Effector CD8-positive, alpha-beta T cell (primary cell): Measurements from ENCODE around the gene IL17C.
"Not testable (repeated sequence)": the region's sequence is repeated elsewhere in the genome, so short reads cannot be mapped to it uniquely, and the experiment has no call there.

Source experiments
- DNase-seq: peaks from one replicate; lab custom pipeline; 2025; lab: John Stamatoyannopoulos, UW
- total RNA-seq, 4 experiments: gene quantifications; one replicate each; lab custom pipeline; 2026; lab: John Stamatoyannopoulos, UW

Gene IL17C, protein sequence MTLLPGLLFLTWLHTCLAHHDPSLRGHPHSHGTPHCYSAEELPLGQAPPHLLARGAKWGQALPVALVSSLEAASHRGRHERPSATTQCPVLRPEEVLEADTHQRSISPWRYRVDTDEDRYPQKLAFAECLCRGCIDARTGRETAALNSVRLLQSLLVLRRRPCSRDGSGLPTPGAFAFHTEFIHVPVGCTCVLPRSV
- total RNA-seq, result 0.35 to 2.1 (median 0.66) reads per million in 4 experiments

DNA sequence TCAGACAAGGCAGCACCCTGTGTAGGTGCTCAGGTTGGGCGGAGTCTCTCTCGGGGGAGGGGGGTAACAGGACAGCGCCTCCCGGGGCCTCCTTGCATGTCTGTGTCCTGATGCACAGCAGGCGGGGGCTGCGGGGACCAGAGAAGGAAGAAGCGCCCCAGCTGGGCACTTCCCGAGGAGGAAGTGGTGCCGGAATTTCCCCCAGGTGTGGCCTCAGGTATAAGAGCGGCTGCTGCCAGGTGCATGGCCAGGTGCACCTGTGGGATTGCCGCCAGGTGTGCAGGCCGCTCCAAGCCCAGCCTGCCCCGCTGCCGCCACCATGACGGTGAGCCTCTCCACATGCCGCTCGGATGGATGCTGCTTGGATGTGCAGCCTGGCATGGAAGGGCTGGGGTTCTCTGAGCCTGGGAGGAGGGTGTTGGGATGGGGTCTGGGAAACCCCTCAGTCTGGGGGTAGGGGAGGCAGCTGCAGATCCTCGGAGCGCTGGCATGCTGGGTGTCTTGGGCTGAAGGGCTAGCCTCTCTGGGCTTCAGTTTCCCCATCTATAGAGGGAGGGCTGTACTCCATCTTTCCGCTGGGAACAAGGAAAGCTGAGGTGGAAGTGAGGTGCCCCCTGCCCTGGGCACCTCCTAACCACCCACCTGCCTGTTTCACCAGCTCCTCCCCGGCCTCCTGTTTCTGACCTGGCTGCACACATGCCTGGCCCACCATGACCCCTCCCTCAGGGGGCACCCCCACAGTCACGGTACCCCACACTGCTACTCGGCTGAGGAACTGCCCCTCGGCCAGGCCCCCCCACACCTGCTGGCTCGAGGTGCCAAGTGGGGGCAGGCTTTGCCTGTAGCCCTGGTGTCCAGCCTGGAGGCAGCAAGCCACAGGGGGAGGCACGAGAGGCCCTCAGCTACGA lies at the start of gene IL17C:
IL17C (plus strand) TSS at position 250 of the 908 bp plus-strand sequence; CDS start at position 320, 70 bp downstream.
- DNase-seq, result no peak

DNA sequence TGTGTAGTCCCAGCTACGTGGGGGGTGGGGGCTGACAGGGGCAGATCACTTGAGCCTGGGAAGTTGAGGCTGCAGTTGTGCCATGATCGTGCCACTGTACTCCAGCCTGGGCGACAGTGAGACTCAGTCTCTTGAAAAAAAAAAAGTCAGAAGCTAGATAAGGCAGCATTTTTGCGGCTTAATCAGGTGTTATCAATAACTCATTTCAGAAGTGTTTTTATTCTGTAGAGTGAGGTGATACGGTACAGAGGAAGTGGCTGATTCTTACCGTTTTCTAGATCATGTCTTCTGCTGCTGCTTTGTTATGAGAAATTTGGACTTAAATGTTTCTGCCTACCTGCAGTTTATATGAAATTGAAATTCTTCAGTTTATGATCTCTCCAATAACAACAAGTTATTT lies 49.6 kb upstream of the IL17C start:
- DNase-seq, result no peak

DNA sequence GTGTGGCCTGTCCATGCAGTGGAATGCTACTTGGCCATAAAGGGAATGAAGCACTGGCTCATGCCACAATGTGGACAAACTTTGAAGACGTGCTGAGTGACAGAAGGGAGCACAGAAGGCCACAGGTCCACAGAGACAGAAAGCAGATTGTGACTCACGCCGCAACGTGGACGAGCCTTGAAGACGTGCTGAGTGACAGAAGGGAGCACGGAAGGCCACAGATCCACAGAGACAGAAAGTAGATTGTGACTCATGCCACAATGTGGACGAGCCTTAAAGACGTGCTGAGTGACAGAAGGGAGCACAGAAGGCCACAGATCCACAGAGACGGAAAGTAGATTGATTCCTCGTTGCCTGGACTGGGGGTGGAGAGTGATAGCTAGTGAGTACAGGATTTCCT lies 48.9 kb upstream of the IL17C start:
- no peak for DNase-seq

DNA sequence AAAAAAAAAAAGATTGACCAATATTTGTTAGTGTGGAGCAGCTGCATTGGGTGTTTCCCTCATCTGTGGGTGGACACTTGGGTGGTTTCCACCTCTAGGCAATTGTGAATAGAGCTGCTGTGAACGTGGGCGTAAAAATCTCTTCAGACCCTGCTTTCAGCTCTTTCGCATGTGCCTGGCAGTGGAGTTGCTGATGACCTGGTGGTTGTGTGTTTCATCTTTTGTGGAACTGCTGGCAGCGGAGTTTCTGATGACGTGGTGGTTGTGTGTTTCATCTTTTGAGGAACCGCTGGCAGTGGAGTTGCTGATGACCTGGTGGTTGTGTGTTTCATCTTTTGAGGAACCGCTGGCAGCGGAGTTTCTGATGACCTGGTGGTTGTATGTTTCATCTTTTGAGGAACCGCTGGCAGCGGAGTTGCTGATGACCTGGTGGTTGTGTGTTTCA lies 46.8 kb upstream of the IL17C start:
- DNase-seq, result no peak

DNA sequence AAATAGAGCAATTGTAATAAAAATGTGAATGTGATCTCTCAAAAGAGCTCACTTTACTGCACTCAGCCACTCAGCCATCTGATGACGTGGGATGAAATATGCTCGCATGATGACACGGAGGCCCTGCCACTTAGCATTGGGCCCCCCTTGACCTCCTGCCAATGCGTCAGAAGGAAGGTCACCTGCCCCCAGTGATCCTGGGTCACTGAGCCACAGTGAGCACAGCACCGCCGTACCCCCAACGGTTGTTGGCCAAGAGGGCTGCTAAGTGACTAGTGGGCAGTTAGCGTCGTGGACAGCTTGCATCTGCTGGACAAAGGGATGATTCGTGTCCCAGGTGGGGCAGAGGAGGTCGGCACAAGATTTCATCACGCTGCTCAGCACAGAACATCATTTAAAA lies 45.3 kb upstream of the IL17C start:
- no peak for DNase-seq

DNA sequence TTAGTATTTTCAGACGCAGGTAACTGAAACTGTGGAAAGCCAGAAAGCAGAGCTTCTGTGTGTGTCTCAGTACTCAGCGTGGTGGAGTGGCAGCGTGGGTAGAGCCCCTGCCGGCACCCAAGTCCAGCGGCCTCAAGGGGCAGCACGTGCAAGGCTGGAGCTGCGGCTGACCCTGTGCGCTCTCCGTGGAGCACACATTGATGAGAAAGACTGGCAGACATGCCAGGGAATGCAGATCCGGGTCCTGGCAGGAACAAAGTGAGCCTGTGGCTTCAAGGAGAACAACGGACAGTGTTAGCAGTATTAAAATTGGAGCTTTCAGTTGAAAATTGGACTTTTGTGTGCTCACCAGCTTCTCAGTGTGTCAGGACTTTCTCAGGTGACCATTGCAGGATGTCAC lies 44.9 kb upstream of the IL17C start:
- DNase-seq, result no peak

DNA sequence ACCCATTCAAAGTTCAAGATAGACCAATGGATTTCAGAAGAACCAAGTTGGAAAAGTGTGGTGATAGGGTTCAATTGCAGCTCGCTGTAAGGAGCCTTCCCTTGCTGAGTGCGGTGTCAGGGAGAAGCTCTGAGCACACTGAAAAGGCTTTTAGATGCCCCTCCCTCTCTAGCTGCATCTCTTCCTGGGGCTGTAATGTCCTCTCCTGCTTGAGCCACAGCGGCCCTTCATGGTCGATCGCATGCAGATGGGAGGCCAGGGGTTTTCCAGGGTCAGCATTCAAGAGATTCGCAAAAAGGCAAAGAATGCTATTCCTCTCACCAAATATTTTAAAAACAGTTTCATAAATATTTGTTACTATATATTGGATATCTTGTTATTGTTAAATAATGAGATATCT lies 44.5 kb upstream of the IL17C start:
- no peak for DNase-seq

DNA sequence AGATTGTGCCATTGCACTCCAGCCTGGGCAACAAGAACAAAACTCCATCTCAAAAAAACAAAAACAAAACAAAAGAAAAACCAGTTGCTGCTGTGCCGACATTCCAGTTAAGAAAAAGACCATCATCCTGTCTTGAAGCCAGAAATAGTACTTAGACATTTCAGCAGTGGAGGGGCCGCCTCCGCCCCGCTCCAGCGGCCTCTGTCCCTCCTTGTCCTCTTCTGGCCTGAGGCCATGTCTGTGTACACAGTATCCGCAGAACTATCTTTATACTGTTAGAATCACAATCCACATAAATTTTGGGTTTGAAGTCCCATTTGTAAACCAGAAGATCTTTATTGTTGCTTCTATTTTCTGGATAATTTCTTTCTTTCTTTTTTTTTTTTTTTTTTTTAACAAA lies 43.3 kb upstream of the IL17C start:
- no peak for DNase-seq

DNA sequence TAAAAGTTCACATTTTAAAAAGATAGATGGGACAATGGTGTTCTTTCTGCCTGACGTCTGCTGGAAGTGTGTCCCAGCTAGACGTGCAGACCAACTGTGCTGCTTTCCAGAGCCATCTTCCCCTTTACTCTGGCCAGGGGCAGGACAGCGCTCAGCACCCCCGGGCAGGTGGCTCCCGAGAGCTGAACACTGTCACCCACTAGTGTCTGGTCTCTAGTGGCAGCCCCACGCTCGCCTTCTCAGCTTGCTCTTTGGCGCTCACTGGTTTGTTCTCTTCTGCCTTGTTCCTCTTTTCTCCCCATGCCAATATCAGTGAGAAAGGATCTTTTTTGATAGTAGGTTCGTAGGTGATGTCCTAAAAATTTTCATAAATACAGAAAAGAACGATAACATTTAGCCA lies 42.5 kb upstream of the IL17C start:
- DNase-seq, result no peak

DNA sequence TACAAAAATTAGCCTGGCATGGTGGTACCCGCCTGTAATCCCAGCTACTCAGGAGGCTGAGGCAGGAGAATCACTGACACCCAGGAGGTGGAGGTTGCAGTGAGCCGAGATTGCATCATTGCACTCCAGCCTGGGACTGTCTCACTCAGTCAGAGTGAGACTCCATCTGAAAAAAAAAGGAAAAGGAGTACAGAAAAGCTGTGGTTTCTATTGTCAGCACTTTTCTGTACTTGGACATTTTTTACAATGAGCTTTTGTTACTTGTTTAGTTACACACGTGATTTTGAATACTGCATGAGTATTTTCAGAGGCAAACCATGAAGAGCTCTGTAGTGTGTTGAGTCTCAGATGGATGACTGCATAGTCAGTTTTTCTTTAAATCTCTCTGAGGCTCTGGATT lies 41.9 kb upstream of the IL17C start:
- no peak for DNase-seq

DNA sequence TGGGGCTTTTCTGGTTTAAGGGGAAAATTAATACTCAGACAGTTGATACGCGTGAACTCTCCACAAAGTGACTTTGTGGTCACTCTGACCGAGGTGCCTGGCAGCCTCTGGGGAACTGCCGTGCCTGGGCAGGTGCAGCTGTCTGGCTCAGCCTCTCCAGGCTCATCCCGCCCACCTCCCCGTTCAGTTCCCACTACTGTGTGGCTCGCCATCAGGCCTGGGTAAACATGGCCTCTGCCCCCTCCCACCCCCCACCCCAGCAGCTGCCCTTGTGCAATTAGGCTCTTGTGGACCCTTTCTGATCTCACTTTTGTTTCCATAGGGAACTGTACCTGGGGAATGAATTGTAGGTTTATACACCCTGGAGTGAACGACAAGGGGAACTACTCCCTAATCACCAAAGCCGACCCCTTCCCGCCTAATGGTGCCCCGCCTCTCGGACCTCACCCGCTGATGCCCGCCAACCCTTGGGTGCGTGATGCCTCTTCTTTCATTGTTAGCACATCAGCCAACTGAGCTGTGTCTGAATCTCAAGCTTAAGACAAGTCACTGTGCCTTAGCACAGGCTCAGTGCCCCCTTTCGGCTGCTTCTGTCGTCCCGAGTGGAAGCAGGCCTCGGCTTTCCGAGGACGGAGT lies 40.4 kb upstream of the IL17C start:
- no peak for DNase-seq

DNA sequence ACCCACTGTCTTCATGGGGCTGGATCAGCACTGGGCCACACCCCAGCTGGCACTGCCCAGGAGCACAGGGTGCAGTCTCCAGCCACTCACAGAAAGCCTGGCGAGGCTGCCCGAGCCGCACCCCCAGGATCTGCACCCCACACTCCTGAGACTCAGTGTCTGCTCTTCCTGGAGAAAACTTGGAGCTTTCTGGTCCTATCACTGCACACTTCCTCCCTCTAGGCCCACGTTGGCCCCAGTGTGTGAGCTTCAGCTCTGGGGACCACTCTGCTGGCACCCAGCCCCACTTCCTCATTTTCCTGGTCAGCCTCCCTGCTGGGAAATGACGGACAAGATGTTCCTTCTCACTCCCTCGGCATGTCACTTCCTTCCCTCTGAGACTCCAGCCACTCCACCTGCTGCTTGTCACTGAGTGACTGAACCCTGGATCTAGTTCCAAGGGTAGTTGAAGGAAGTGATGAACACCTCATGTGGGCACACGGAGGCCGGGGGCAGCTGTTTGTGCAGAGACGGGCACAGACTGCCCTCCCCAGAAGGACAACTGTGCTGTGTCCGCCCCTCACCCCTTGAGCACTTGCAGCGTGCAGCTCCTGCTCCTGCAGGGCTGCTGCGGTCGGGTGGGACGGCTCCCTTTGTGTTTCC lies 39.2 kb upstream of the IL17C start:
- DNase-seq, result no peak

DNA sequence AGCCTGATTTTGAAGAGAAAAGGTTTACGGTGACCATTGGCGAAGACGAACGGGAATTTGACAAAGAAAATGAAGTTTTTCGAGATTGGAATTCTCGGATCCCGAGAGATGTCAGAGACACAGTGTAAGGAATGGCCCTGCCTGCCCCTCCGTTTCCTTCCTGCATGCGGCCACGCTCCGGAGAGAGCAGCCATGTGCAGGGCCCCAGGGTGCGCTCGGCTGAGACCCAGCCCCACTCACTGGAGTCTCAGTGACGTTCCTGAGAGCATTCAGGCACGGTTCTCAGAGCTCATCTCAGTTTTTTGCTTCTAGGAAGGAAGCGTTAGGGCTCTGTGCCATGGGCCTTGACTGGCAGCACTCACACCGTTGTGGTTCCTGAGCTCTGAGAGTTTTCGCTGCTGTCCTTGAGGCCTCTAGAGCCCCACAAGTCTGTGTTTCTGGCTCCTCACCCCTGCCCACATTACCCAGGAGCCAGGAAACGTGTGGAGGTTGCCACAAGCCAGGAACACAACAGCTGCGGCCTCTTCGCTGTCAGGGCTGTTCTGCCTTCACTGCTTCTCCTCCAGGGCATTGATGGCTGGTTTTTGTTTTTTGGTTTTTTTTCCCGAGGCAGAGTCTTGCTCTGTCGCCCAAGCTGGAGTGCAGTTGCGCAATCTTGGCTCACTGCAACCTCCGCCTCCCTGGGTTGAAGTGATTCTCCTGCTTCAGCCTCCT lies 38.4 kb upstream of the IL17C start:
- no peak for DNase-seq

DNA sequence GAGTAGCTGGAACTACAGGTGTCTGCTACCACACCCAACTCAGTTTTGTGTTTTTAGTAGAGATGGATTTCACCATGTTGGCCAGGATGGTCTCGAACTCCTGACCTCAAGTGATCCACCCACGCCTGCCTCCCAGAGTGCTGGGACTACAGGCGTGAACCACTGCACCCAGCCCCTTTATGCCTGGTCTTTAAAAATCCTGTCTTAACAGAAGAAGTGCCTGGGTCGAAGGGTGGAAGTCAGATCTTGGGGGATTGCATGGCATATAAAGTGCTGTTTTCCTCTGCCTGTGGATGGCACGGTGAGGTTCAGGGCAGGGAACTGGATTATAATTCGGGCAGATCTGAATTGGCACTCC lies 37.9 kb upstream of the IL17C start:
- no peak for DNase-seq

DNA sequence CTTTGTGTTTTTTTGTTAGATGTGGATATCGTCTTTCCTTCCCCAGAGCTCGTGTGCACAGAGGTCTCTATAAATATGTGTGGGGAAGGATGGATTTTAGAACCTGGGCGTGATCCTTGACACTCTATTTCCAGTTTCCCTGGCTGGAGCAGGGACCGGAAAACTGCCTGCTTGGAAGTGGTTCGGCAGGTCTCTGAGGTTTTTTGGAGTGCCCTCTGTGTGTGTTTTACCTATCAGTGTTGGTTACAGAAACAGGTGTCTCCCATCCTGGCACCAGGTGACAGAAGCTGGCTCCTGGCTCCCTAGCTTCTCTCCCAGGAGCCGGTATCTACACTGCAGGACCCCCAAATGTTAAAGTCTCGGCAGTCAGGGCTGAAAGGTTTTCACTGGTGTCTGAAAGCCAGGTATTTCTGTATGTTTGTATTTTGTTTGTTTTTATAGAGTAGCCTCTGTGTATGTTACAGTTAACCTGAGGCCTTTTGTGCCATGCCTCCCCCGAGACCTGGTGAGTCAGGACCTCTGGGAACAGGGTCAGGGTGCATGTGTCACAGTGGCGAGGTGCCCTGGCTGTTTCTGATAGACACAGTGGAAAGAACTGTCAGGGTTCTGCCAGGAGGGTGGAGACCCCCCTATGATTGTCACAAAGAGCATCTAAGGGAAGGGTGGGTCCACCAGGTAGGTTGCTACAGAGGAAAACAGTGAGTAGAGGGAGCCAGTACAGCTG lies 36.9 kb upstream of the IL17C start:
- DNase-seq, result no peak

DNA sequence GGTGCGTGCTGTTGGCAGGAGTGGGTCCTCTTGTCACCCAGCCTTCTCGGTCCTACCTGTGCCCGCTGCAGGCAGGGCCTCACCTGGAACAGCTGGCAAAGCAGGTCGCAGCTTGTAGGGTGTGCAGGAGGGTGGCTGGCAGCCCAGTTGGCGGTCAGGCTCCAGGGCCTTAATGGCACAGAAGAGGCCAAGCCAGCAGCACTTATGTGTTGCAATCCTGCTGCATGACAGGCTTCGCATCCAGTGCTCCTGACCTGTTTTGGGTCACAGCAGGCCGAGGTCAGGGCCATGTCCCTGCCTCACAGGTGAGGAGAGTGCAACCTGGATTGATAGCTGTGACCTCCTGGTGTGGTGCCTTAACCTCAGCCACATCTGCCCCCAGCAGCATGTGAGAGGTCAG lies 36.3 kb upstream of the IL17C start:
- no peak for DNase-seq

DNA sequence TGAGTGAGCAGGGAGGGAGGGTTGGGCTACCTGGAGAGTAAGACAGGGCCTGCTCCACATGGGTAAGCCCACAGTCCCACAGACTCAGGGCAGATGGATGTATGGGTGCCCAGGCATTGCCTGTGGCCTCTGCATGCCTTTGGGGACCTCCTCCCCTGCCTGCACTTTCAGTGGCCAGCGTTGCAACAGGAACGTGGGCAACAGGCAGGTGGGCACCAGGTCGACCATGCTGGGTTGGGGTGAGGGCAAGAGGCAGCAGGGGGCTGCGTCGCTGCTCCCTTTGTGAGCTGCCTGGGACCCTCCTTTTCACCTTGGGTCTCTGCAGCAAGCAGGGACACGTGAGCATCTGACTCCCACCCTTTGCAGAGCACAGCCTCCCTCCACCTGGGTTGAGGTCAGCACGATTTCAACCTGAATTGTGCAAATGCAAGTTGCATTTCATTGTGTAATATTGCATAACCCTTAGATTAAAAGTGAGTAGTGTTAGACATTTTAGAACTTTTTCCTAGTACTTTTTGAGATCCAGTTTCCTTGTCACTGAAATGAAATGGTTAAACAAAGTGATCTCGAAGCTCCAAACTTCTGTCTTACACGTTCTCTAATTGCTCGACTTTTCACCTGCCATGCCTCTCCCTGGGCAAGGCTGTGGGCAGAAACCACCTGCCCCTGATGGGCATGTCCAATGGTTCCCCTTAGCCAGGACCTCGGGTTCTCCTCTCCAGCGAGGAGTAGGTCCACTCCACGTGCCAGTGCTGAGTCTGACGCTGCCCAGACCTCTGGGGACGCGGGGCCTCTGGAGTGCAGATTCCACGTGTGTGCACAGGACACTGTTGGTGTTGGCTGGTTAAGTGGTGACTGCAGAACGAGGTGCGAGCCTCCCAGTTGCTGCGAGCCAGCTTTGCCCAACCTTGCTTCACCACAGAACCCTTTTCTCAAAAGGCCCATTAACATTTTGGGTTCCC lies 32.9 kb upstream of the IL17C start:
- DNase-seq, result no peak

DNA sequence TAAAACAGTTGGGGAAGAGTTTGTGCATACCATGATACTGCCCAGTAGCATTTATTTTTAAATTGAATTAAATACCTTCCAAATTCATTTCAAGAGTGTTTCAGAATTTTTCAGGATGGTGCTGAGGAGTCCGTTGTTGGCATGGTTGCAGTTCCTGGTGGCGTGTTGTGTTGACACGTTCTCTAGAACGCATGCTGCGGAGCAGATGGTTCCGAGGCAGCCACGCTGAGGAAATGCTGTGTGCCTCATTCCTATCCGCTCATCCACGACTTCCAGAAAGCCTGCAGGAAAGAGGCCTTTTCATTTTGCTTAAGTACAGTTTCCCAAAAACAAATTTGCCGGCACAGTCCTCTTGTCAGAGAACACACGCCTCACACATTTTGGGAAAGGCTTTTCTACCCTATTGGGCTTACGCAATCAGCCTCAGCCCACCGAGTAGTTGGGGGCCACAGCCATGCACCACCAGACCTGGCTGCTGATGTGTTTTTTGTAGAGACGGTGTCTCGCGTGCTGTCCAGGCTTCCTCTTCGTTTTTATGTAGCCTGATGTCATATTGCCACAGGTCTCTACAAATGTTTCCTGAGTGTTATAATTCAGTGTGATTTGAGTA lies 32.1 kb upstream of the IL17C start:
- DNase-seq, result no peak

DNA sequence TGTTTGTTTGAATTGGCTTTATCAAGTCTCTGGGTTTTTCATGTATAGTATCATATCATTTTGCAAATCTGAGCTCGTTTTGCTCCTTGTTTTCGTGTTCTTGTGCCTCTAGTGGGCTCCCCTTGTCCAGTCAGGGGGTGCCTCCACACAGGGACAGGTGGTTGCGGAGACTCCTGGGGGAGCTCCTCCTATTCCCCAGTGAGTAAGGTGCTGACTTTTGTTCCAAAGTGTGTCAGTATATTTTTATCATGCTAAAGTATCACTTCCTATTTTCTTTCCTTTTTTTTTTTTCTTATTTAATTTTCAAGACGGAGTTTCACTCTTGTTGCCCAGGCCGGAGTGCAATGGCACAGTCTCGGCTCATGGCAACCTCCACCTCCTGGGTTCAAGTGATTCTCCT lies 30.3 kb upstream of the IL17C start:
- DNase-seq, result no peak

DNA sequence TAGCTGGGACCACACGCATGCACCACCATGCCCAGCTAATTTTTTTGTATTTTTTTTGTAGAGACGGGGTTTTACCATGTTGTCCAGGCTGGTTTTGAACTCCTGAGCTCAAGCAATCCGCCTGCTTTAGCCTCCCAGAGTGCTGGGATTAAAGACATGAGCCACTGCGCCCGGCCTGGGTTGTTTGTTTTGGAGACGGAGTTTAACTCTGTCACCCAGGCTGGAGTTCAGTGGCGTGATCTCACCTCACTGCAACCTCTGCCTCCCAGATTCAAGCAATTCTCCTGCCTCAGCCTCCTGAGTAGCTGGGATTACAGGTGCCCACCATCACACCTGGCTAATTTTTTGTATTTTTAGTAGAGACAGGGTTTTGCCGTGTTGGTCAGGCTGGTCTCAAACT lies 28.9 kb upstream of the IL17C start:
- DNase-seq, result not testable (repeated sequence)
